DOHH2 (cell line): Measurements from ENCODE around the gene CDH4.

Source experiments
- H3F3A ChIP-seq: fragments of 200-600 bp; sonication (generic), shearing (Covaris generic); 2 replicates; pipeline ENCODE4 v1.6.0; 2016; ENCODE audit warnings: antibody characterized with exemption, mild to moderate bottlenecking; ENCODE audit not compliant: control insufficient read depth, insufficient read depth
- H3K27ac ChIP-seq: fragments of 200-600 bp; sonication (generic); 2 replicates; pipeline ENCODE4 v1.5.1; 2014; ENCODE audit warnings: low read depth, mild to moderate bottlenecking, low read length, moderate library complexity
- H3K27me3 ChIP-seq: fragments of 200-600 bp; sonication (generic); 2 replicates; pipeline ENCODE4 v1.6.1; 2014; ENCODE audit warnings: mild to moderate bottlenecking, low read length, mixed read lengths; ENCODE audit not compliant: control insufficient read depth
- H3K36me3 ChIP-seq: fragments of 200-600 bp; sonication (generic); 2 replicates; pipeline ENCODE4 v1.6.1; 2014; ENCODE audit warnings: mild to moderate bottlenecking, low read length, moderate library complexity, mixed read lengths; ENCODE audit not compliant: control insufficient read depth
- H3K4me1 ChIP-seq: fragments of 200-600 bp; sonication (generic); 2 replicates; pipeline ENCODE4 v1.6.1; 2014; ENCODE audit warnings: mild to moderate bottlenecking, low read length, mixed read lengths; ENCODE audit not compliant: control insufficient read depth
- H3K4me2 ChIP-seq: fragments of 200-600 bp; sonication (generic); 2 replicates; pipeline ENCODE4 v1.6.0; 2014; ENCODE audit warnings: mild to moderate bottlenecking, low read length, moderate library complexity
- H3K4me3 ChIP-seq: fragments of 200-600 bp; sonication (generic); 2 replicates; pipeline ENCODE4 v1.5.1; 2014; ENCODE audit warnings: mild to moderate bottlenecking, low read length, mixed read lengths
- H3K79me2 ChIP-seq: fragments of 200-600 bp; sonication (generic); 2 replicates; pipeline ENCODE4 v1.6.1; 2014; ENCODE audit warnings: mild to moderate bottlenecking, low read length, mixed read lengths; ENCODE audit not compliant: control insufficient read depth
- H3K9me2 ChIP-seq: fragments of 200-600 bp; sonication (generic); replicated peaks from 2 replicates; pipeline ENCODE4 v1.6.1; 2014; ENCODE audit warnings: mild to moderate bottlenecking, low read length, mixed read lengths; ENCODE audit not compliant: control insufficient read depth
- H3K9me3 ChIP-seq: fragments of 200-600 bp; sonication (generic); 2 replicates; pipeline ENCODE4 v1.6.1; 2014; ENCODE audit warnings: antibody characterized with exemption, low read length, mixed read lengths; ENCODE audit not compliant: control insufficient read depth, insufficient read depth
- H4K20me1 ChIP-seq: fragments of 200-600 bp; sonication (generic); 2 replicates; pipeline ENCODE4 v1.6.0; 2014; ENCODE audit warnings: low read depth, mild to moderate bottlenecking, antibody characterized with exemption, low read length, moderate library complexity; ENCODE audit not compliant: control insufficient read depth, insufficient read depth
- CTCF ChIP-seq: fragments of 200-600 bp; sonication (generic); IDR thresholded peaks from one replicate; pipeline ENCODE4 v1.5.1; 2014; ENCODE audit warnings: antibody characterized with exemption, mild to moderate bottlenecking, low read depth, low read length; ENCODE audit not compliant: poor library complexity, severe bottlenecking
- EZH2phosphoT487 ChIP-seq: fragments of 200-600 bp; sonication (generic); IDR thresholded peaks from 2 replicates; pipeline ENCODE4 v1.6.1; 2017; ENCODE audit warnings: borderline replicate concordance, mild to moderate bottlenecking, antibody characterized with exemption, low read length, moderate library complexity, mixed read lengths

CDH4 gene

GRCh38 chr20:61625246-61625645 is 373.2 kb downstream of the CDH4 start:
- Histone ChIP-seq H3F3A (no peaks in the 10 kb centered on the region), H3K9me2 (no peaks in the 10 kb centered on the region), H3K27ac (no peak overlapping the region), H4K20me1 (no peaks in the 10 kb centered on the region), H3K9me3 (no peaks in the 10 kb centered on the region), H3K79me2 (no peaks in the 10 kb centered on the region), H3K27me3 (no peaks in the 10 kb centered on the region), H3K36me3 (no peaks in the 10 kb centered on the region), H3K4me1 (no peaks in the 10 kb centered on the region), H3K4me3 (no peak overlapping the region), H3K4me2 (no peak overlapping the region)
- no peak for TF ChIP-seq EZH2phosphoT487
- no peak for TF ChIP-seq CTCF

- Histone ChIP-seq H3K27ac (no peak overlapping the region), H3K9me2 (no peaks in the 10 kb centered on the region), H3K36me3 (no peaks in the 10 kb centered on the region), H3F3A (no peaks in the 10 kb centered on the region), H4K20me1 (no peaks in the 10 kb centered on the region), H3K9me3 (no peaks in the 10 kb centered on the region), H3K4me3 (no peak overlapping the region), H3K4me1 (no peaks in the 10 kb centered on the region), H3K27me3 (no peaks in the 10 kb centered on the region), H3K4me2 (no peak overlapping the region), H3K79me2 (no peaks in the 10 kb centered on the region)
- TF ChIP-seq CTCF (no peak), EZH2phosphoT487 (no peak)
These were observed 374.4 kb downstream of the CDH4 start for GRCh38 chr20:61626412-61626811.

GRCh38 chr20:61627791-61628415 is 375.8 kb downstream of the CDH4 start:
- Histone ChIP-seq H4K20me1 (no peaks in the 10 kb centered on the region), H3K79me2 (no peaks in the 10 kb centered on the region), H3K27ac (no peak overlapping the region), H3K4me1 (no peaks in the 10 kb centered on the region), H3K9me2 (no peaks in the 10 kb centered on the region), H3K4me2 (no peak overlapping the region), H3F3A (no peaks in the 10 kb centered on the region), H3K4me3 (no peak overlapping the region), H3K9me3 (no peaks in the 10 kb centered on the region), H3K27me3 (no peaks in the 10 kb centered on the region), H3K36me3 (no peaks in the 10 kb centered on the region)
- TF ChIP-seq EZH2phosphoT487, result no peak
- no peak for TF ChIP-seq CTCF
